ENCODE measurements around the gene SLC51B. TPM values are rescaled to one million over a fixed set of nuclear protein-coding genes. Genes with fewer than 3 reads are reported as not detected.
"Not testable (repeated sequence)": the region's sequence is repeated elsewhere in the genome, so short reads cannot be mapped to it uniquely, and the experiment has no call there.

Gene SLC51B
- total RNA-seq, 1 donor from 2014 or later = 3.2 TPM

GRCh38 chr15:65096481-65097385, 51.5 kb downstream of the SLC51B start:
- no peaks in the 10 kb centered on the region for H3K4me1 ChIP-seq
- DNase-seq = no peak
- no peak overlapping the region for H3K4me3 ChIP-seq
- intact Hi-C loops (cut with DNase I) = no loop called here
- no peaks in the 10 kb centered on the region for H3K9me3 ChIP-seq
- H3K27me3 ChIP-seq (ENCODE audit: low read depth) = no peaks in the 10 kb centered on the region
- H3K36me3 ChIP-seq = peaks cover 44% of the 10 kb centered on the region
- no peak for TF ChIP-seq CTCF (IDR thresholded peaks at IDR 0.05)
- ATAC-seq = no peak
- no peak overlapping the region for H3K27ac ChIP-seq

- Histone ChIP-seq H3K27me3 (ENCODE audit: low read depth) (no peaks in the 10 kb centered on the region), H3K4me3 (no peak overlapping the region), H3K9me3 (no peaks in the 10 kb centered on the region), H3K27ac (no peak overlapping the region), H3K36me3 (peaks cover 46% of the 10 kb centered on the region), H3K4me1 (no peaks in the 10 kb centered on the region)
- DNase-seq (no peak), ATAC-seq (no peak)
- intact Hi-C loops (cut with DNase I) = no loop called here
- no peak for TF ChIP-seq CTCF (IDR thresholded peaks at IDR 0.05)
Observed at GRCh38 chr15:65097651-65098263, 52.6 kb downstream of the SLC51B start.

GRCh38 chr15:65099336-65099735, 54.1 kb downstream of the SLC51B start:
- no peaks in the 10 kb centered on the region for H3K9me3 ChIP-seq
- no peaks in the 10 kb centered on the region for H3K4me1 ChIP-seq
- H3K4me3 ChIP-seq = no peak overlapping the region
- DNase-seq (no peak), ATAC-seq (no peak)
- TF ChIP-seq CTCF (IDR thresholded peaks at IDR 0.05) = no peak
- H3K27me3 ChIP-seq (ENCODE audit: low read depth) = no peaks in the 10 kb centered on the region
- H3K27ac ChIP-seq = no peak overlapping the region
- intact Hi-C loops (cut with DNase I) = no loop called here
- H3K36me3 ChIP-seq = peaks cover 45% of the 10 kb centered on the region

GRCh38 chr15:65099801-65100200, 54.6 kb downstream of the SLC51B start:
- H3K27ac ChIP-seq; H3K27me3 ChIP-seq (ENCODE audit: low read depth); DNase-seq; ATAC-seq; H3K4me1 ChIP-seq; intact Hi-C loops (cut with DNase I); H3K9me3 ChIP-seq; H3K4me3 ChIP-seq: not testable (repeated sequence)
- H3K36me3 ChIP-seq = peaks cover 45% of the 10 kb centered on the region

- peaks cover 51% of the 10 kb centered on the region for H3K36me3 ChIP-seq
- no peak overlapping the region for H3K27ac ChIP-seq
- no peaks in the 10 kb centered on the region for H3K4me1 ChIP-seq
- ATAC-seq = no peak
- DNase-seq = no peak
- H3K4me3 ChIP-seq = no peak overlapping the region
- H3K9me3 ChIP-seq = no peaks in the 10 kb centered on the region
- no peaks in the 10 kb centered on the region for H3K27me3 ChIP-seq (ENCODE audit: low read depth)
- intact Hi-C loops (cut with DNase I) = no loop called here
- TF ChIP-seq CTCF (IDR thresholded peaks at IDR 0.05) = no peak
Observed at GRCh38 chr15:65100442-65100841, 55.3 kb downstream of the SLC51B start.

GRCh38 chr15:65101411-65101890, 56.3 kb downstream of the SLC51B start:
- H3K4me1 ChIP-seq = no peaks in the 10 kb centered on the region
- no peaks in the 10 kb centered on the region for H3K27me3 ChIP-seq (ENCODE audit: low read depth)
- H3K4me3 ChIP-seq = no peak overlapping the region
- intact Hi-C loops (cut with DNase I) = no loop called here
- ATAC-seq (peak; percentile 83 to 86), DNase-seq (peak; percentile 76)
- no peak overlapping the region for H3K27ac ChIP-seq
- TF ChIP-seq CTCF (IDR thresholded peaks at IDR 0.05) = peak; percentile 79
- H3K9me3 ChIP-seq = no peaks in the 10 kb centered on the region
- H3K36me3 ChIP-seq = peaks cover 59% of the 10 kb centered on the region
